Activated CD8-positive, alpha-beta memory T cell treated with anti-CD3 and anti-CD28 coated beads, Interleukin-2, amount 50 U/mL, for 24 hours (primary cell): ENCODE data around the gene CAND1.

ENCODE experiments used
- DNase-seq: peaks from one replicate; pipeline ENCODE4 v3.0.0-alpha.2; 2020; ENCODE audit errors: extremely low read depth

CAND1 gene

GRCh38 chr12:67280572-67280971, 11.4 kb downstream of the CAND1 start:
- DNase-seq: no peak

GRCh38 chr12:67284561-67284960, 15.4 kb downstream of the CAND1 start:
- no peak for DNase-seq

- no peak for DNase-seq
These were observed 17.1 kb downstream of the CAND1 start for GRCh38 chr12:67286257-67286656.

GRCh38 chr12:67287311-67287710, 18.2 kb downstream of the CAND1 start:
- DNase-seq: no peak

- DNase-seq: no peak
These were observed 19.4 kb downstream of the CAND1 start for GRCh38 chr12:67288561-67288960.

GRCh38 chr12:67290378-67290777, 21.2 kb downstream of the CAND1 start:
- no peak for DNase-seq

- DNase-seq: no peak
These were observed 30.4 kb downstream of the CAND1 start for GRCh38 chr12:67299526-67299925.

GRCh38 chr12:67299926-67300325, 30.8 kb downstream of the CAND1 start:
- DNase-seq: no peak

- DNase-seq: no peak
These were observed 33.0 kb downstream of the CAND1 start for GRCh38 chr12:67302162-67302561.

- no peak for DNase-seq
These were observed 36.4 kb downstream of the CAND1 start for GRCh38 chr12:67305544-67305943.

GRCh38 chr12:67306712-67307111, 37.6 kb downstream of the CAND1 start:
- DNase-seq: no peak

- no peak for DNase-seq
These were observed 46.5 kb downstream of the CAND1 start for GRCh38 chr12:67315661-67316060.

- no peak for DNase-seq
These were observed 49.6 kb downstream of the CAND1 start for GRCh38 chr12:67318786-67319185.

- DNase-seq: no peak
These were observed 50.8 kb downstream of the CAND1 start for GRCh38 chr12:67319936-67320335.

- DNase-seq: no peak
These were observed 51.6 kb downstream of the CAND1 start for GRCh38 chr12:67320614-67321295.

- DNase-seq: no peak
These were observed 53.4 kb downstream of the CAND1 start for GRCh38 chr12:67322580-67322979.

GRCh38 chr12:67323007-67323406, 53.8 kb downstream of the CAND1 start:
- DNase-seq: no peak

GRCh38 chr12:67326637-67327036, 57.5 kb downstream of the CAND1 start:
- no peak for DNase-seq

- no peak for DNase-seq
These were observed 58.3 kb downstream of the CAND1 start for GRCh38 chr12:67327466-67327865.

GRCh38 chr12:67331123-67331522, 62.0 kb downstream of the CAND1 start:
- no peak for DNase-seq

GRCh38 chr12:67331828-67332227, 62.7 kb downstream of the CAND1 start:
- DNase-seq: no peak

GRCh38 chr12:67333649-67334048, 64.5 kb downstream of the CAND1 start:
- DNase-seq: no peak

GRCh38 chr12:67338426-67338825, 69.3 kb downstream of the CAND1 start:
- DNase-seq: no peak

GRCh38 chr12:67339530-67339929, 70.4 kb downstream of the CAND1 start:
- no peak for DNase-seq
